NCI-H2081 (cell line): ENCODE results near the gene EVL.
"Not testable (repeated sequence)": the region's sequence is repeated elsewhere in the genome, so short reads cannot be mapped to it uniquely, and the experiment has no call there.

Experiments used
- DNase-seq, 2 experiments: peaks; one replicate each; lab custom pipeline; 2025; lab: John Stamatoyannopoulos, UW

The EVL gene

GRCh38 chr14:100172811-100173210, 107.6 kb downstream of the EVL start:
- DNase-seq, result no peak

DNA sequence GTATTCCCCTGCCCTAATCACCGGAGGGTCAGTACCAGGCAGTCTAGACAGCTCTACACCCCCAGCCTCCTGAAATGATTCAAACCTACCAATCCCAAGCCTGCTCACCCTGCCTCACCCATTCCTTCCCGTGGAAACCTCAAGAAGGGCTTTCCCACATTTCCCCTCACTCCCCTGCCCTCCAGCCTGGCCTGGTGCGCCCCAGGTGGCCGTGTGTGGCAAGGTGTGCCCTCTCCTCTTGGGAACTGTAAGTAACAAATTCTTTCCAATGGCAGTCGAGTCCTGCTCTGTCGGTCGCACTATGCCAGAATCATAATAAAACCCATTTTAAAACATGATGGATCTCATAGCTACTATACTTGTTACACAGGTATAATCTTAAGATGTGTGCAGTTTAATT, 108.1 kb downstream of the EVL start:
- DNase-seq, result no peak

GRCh38 chr14:100176811-100177327, 111.6 kb downstream of the EVL start:
- DNase-seq, result no peak

GRCh38 chr14:100178691-100179090, 113.5 kb downstream of the EVL start:
- DNase-seq, result no peak

- not testable (repeated sequence) for DNase-seq
These were observed 115.4 kb downstream of the EVL start for GRCh38 chr14:100180671-100181070.

GRCh38 chr14:100181876-100182551, 116.8 kb downstream of the EVL start:
- not testable (repeated sequence) for DNase-seq

DNA sequence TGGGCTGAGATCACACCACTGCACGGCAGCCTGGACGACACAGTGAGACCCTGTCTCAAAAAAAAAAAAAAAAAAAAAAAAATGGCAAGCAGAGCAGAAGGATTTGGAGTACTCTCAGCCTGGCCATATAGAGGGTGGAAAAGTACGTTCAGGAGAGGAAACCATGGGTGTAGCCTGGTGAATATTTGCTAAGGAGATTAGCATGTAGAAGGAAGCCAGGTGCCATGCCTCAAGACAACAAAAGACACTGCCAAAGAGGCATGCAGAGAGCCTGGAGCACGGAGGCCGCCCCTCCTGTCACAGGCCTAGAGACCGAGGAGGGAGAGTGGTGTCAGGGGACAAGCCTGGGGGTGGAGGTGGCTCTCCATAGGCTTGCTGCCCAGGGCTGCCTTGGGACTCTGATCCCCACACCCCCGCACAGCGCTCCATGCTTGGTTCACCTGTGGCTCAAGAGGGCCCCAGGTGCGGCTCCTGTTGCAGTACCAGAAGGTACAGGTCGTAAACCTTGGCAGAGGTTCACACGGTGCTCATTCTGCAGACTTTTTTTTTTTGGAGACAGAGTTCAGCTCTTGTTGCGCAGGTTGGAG, 122.1 kb downstream of the EVL start:
- DNase-seq, result no peak

- DNase-seq, result no peak
These were observed 123.3 kb downstream of the EVL start for GRCh38 chr14:100188392-100189030.

- DNase-seq, result no peak
These were observed 124.9 kb downstream of the EVL start for GRCh38 chr14:100190126-100190525.

DNA sequence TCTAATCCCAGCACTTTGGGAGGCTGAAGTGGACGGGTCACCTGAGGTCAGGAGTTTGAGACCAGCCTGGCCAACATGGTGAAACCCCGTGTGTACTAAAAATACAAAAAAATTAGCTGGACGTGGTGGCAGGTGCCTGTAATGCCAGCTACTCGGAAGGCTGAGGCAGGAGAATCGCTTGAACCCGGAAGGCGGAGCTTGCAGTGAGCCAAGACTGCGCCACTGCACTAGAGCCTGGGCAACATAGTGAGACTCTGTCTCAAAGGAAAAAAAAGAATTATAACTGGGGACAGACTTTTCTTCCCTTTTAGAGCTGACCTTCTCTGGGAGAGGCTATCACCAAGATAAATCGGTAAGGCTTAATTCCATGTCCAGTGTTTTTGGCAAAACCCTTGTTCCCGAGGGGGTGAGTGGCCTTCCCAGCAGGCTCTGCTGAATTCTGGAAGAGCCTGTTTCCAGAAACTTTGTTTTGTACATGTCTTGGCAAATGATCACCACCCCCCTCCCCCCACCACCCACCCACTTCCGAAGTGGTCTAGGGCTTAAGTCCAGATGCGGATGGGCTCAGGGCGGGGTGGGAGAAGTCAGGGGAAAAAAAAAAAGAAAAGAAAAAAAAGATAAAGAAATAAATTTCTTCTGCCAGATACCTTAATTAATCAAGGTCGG, 126.5 kb downstream of the EVL start:
- DNase-seq, result no peak

GRCh38 chr14:100192250-100192671, 127.0 kb downstream of the EVL start:
- DNase-seq, result no peak

- DNase-seq, result peak; percentile 99 to 100
These were observed 127.6 kb downstream of the EVL start for GRCh38 chr14:100192672-100193416.
